Measurements from ENCODE around the gene RWDD2A.
"Not testable (repeated sequence)": the region's sequence is repeated elsewhere in the genome, so short reads cannot be mapped to it uniquely, and the experiment has no call there.

Gene RWDD2A

GRCh38 chr6:83185096-83185495 lies 8.1 kb upstream of the RWDD2A start:
- no peaks in the 10 kb centered on the region for H3K79me2 ChIP-seq
- H3K9ac ChIP-seq: no peak overlapping the region
- H2AFZ ChIP-seq: no peak overlapping the region
- H3K4me1 ChIP-seq: no peaks in the 10 kb centered on the region
- TF ChIP-seq, protein P1, sequence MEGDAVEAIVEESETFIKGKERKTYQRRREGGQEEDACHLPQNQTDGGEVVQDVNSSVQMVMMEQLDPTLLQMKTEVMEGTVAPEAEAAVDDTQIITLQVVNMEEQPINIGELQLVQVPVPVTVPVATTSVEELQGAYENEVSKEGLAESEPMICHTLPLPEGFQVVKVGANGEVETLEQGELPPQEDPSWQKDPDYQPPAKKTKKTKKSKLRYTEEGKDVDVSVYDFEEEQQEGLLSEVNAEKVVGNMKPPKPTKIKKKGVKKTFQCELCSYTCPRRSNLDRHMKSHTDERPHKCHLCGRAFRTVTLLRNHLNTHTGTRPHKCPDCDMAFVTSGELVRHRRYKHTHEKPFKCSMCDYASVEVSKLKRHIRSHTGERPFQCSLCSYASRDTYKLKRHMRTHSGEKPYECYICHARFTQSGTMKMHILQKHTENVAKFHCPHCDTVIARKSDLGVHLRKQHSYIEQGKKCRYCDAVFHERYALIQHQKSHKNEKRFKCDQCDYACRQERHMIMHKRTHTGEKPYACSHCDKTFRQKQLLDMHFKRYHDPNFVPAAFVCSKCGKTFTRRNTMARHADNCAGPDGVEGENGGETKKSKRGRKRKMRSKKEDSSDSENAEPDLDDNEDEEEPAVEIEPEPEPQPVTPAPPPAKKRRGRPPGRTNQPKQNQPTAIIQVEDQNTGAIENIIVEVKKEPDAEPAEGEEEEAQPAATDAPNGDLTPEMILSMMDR (IDR thresholded peaks at IDR 0.05): no peak
- no peak overlapping the region for H3K4me3 ChIP-seq (ENCODE audit: low read depth, low read length)
- H3K9me3 ChIP-seq (ENCODE audit: control insufficient read depth, low read length): no peaks in the 10 kb centered on the region
- no peaks in the 10 kb centered on the region for H3K36me3 ChIP-seq (ENCODE audit: control insufficient read depth, insufficient read depth, low read length)
- no peak overlapping the region for H3K27ac ChIP-seq
- no peak overlapping the region for H3K4me2 ChIP-seq (ENCODE audit: low read length)
- H3K27me3 ChIP-seq (ENCODE audit: control insufficient read depth, insufficient read depth, low read length): no peaks in the 10 kb centered on the region

DNA sequence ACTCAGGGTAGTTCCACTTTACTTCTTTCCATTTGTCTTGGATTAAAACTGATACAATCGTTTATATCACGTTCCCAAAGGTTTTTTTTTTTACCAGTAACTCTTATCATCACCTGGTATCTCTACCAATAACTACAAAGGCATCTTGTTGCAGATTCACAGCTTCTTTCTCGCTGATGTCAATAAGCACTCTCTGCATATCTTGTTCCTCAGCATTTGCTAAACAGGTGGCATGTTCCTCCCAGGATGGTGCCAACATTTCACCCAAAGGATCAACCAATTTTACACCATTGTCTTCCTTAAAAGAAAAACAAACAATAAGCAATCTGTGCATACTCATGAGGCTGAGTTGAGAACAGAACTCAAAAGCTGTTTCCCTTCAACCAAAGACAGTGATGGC lies 4.7 kb upstream of the RWDD2A start:
- Histone ChIP-seq H3K36me3 (ENCODE audit: control insufficient read depth, insufficient read depth, low read length) (no peaks in the 10 kb centered on the region), H3K27me3 (ENCODE audit: control insufficient read depth, insufficient read depth, low read length) (no peaks in the 10 kb centered on the region)
- TF ChIP-seq, protein P1 (IDR thresholded peaks at IDR 0.05): no peak

GRCh38 chr6:83190626-83191025 lies 2.5 kb upstream of the RWDD2A start:
- Histone ChIP-seq H3K4me1 (no peaks in the 10 kb centered on the region), H3K4me3 (ENCODE audit: low read depth, low read length) (no peak overlapping the region), H3K27me3 (ENCODE audit: control insufficient read depth, insufficient read depth, low read length) (no peaks in the 10 kb centered on the region), H3K27ac (no peak overlapping the region), H3K9me3 (ENCODE audit: control insufficient read depth, low read length) (no peaks in the 10 kb centered on the region), H2AFZ (no peak overlapping the region), H3K4me2 (ENCODE audit: low read length) (no peak overlapping the region), H3K36me3 (ENCODE audit: control insufficient read depth, insufficient read depth, low read length) (no peaks in the 10 kb centered on the region), H3K79me2 (peaks cover 4% of the 10 kb centered on the region), H3K9ac (no peak overlapping the region)
- TF ChIP-seq, protein P1 (IDR thresholded peaks at IDR 0.05): no peak

More for the DNA sequence above, 4.7 kb upstream of the RWDD2A start:
- Histone ChIP-seq H3K9me3 (ENCODE audit: control insufficient read depth, low read length) (no peaks in the 10 kb centered on the region), H3K4me2 (ENCODE audit: low read length) (no peak overlapping the region), H3K79me2 (peaks cover 4% of the 10 kb centered on the region), H3K9ac (no peak overlapping the region), H2AFZ (no peak overlapping the region), H3K4me3 (ENCODE audit: low read depth, low read length) (no peak overlapping the region), H3K27ac (no peak overlapping the region), H3K4me1 (no peaks in the 10 kb centered on the region)

DNA sequence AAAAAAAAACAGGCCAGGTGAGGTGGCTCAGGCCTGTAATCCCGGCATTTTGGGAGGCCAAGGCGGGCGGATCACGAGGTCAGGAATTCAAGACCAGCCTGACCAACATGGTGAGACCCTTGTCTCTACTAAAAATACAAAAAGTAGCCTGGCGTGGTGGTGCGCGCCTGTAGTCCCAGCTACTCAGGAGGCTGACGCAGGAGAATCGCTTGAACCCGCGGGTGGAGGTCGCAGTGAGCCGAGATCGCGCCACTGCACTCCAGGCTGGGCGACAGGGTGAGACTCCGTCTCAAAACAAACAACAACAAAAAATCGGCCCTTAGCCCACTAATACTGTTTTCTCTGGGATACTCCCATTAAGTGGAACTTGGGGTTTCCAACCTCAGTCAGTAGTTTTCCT lies 1.2 kb upstream of the RWDD2A start:
- not testable (repeated sequence) for H3K9me3 ChIP-seq (ENCODE audit: control insufficient read depth, low read length); H3K4me1 ChIP-seq; H3K27me3 ChIP-seq (ENCODE audit: control insufficient read depth, insufficient read depth, low read length); H3K9ac ChIP-seq; H3K27ac ChIP-seq; H3K79me2 ChIP-seq; H2AFZ ChIP-seq; H3K36me3 ChIP-seq (ENCODE audit: control insufficient read depth, insufficient read depth, low read length)
- H3K4me2 ChIP-seq (ENCODE audit: low read length): peak overlapping the region; percentile 96
- peak overlapping the region; percentile 89 for H3K4me3 ChIP-seq (ENCODE audit: low read depth, low read length)

DNA sequence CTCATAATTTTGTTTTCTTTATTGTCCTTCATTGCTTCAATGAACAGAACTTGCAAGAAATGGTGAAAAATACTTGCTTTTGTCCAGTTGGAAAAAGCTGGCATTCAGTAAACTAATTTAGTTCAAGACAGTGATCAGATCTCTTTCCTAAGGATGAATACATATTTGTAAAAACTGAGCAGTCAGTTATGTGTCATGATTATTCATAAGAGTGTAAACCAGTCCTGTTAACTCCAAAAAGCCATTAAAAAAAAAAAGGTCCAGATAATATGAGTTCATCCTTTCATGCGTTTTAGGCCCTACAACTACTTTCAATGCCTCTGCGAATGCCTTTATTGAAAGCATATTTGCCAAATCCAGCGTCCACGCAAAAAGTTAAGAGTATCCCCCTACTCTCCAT lies 701 bp upstream of the RWDD2A start:
- peak overlapping the region; percentile 95 for H2AFZ ChIP-seq
- H3K79me2 ChIP-seq: peaks cover 4% of the 10 kb centered on the region
- H3K9ac ChIP-seq: no peak overlapping the region
- H3K4me3 ChIP-seq (ENCODE audit: low read depth, low read length): peak overlapping the region; percentile 89
- H3K4me2 ChIP-seq (ENCODE audit: low read length): peak overlapping the region; percentile 96
- TF ChIP-seq, protein P1 (IDR thresholded peaks at IDR 0.05): no peak
- H3K27me3 ChIP-seq (ENCODE audit: control insufficient read depth, insufficient read depth, low read length): no peaks in the 10 kb centered on the region
- no peak overlapping the region for H3K27ac ChIP-seq
- no peaks in the 10 kb centered on the region for H3K4me1 ChIP-seq
- no peaks in the 10 kb centered on the region for H3K9me3 ChIP-seq (ENCODE audit: control insufficient read depth, low read length)
- no peaks in the 10 kb centered on the region for H3K36me3 ChIP-seq (ENCODE audit: control insufficient read depth, insufficient read depth, low read length)
